ENCODE data around the gene SCAMP2. TPM values are rescaled to one million over a fixed set of nuclear protein-coding genes. Genes with fewer than 3 reads are reported as not detected.

The SCAMP2 gene
- total RNA-seq, 1 experiment from 2014 or later, result 21.6 TPM

DNA sequence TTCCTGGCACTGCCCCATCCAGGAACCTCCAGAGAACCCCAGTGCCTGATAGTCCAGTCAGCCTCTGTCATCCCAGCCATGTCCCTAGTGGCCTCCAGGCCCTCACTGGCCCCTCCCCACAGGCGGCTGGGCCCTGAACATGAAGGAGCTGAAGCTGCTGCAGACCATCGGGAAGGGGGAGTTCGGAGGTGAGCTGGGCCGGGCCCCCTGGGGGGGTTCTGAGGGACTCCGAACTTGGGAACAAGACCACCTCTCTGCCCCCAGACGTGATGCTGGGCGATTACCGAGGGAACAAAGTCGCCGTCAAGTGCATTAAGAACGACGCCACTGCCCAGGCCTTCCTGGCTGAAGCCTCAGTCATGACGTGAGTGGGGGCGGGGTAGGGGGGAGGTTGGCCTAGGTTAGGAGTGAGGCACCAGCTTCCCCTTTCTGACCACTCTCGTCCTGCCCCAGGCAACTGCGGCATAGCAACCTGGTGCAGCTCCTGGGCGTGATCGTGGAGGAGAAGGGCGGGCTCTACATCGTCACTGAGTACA is 72.5 kb downstream of the SCAMP2 start:
- Histone ChIP-seq H3K36me3 (peaks cover 63% of the 10 kb centered on the region), H3K4me3 (no peak overlapping the region), H3K9me3 (no peaks in the 10 kb centered on the region), H3K27me3 (no peaks in the 10 kb centered on the region)
- no peak for DNase-seq

DNA sequence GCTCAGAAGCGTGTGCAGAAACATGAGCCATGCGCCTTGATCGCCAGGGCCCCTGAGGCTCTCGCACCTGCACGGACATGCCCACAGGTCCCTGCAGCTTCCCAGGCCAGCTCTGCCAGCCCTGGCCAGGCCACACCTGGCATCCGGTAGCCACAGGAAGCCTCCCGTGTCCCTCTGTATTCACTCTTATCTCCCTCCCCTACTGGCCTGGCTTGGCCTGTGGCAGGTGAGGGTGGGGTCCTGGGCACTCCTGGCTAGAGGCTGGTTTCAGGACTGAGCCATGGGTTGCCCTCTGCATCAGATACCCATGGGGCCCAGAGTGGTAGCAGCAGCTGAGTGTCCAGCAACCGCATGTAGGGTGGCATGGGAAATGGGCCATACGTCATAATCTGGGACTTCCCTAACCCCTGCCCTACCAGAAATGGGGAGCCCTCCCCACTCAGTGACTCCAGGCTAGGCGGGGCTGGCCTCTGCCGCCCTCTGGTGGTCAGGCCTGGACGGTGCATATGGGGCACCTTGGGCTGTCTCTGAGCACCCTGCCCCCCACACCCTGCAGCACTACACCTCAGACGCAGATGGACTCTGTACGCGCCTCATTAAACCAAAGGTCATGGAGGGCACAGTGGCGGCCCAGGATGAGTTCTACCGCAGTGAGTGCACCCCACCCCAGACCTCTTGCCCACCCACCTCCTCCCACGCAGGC is 73.2 kb downstream of the SCAMP2 start:
- peak; percentile 55 for DNase-seq
- peaks cover 61% of the 10 kb centered on the region for H3K36me3 ChIP-seq

DNA sequence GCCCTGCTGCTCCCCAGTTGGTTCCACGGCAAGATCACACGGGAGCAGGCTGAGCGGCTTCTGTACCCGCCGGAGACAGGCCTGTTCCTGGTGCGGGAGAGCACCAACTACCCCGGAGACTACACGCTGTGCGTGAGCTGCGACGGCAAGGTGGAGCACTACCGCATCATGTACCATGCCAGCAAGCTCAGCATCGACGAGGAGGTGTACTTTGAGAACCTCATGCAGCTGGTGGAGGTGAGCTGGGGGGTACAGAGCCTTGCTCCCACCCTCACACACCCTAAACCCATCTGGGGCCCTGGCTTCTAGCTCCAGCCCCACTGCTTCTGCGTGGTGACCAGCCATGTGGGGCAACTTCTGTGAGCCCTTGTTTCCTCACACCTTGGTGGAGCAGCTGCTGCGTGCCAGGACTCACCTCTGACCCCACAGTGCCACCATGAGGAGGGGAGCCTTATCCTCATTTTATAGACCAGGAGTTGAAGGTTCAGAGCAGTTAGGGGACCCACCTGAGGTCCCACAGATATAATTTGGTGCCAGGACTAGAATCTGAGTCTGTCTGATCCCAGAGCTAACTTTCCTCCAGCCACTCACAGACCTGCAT is 73.8 kb downstream of the SCAMP2 start:
- no peak for DNase-seq
- Histone ChIP-seq H3K36me3 (peaks cover 63% of the 10 kb centered on the region), H3K27me3 (no peaks in the 10 kb centered on the region), H3K4me3 (no peak overlapping the region), H3K9me3 (no peaks in the 10 kb centered on the region)

More for the DNA sequence above, 73.2 kb downstream of the SCAMP2 start:
- H3K27me3 ChIP-seq, result no peaks in the 10 kb centered on the region
- H3K4me3 ChIP-seq, result no peak overlapping the region
- no peaks in the 10 kb centered on the region for H3K9me3 ChIP-seq

DNA sequence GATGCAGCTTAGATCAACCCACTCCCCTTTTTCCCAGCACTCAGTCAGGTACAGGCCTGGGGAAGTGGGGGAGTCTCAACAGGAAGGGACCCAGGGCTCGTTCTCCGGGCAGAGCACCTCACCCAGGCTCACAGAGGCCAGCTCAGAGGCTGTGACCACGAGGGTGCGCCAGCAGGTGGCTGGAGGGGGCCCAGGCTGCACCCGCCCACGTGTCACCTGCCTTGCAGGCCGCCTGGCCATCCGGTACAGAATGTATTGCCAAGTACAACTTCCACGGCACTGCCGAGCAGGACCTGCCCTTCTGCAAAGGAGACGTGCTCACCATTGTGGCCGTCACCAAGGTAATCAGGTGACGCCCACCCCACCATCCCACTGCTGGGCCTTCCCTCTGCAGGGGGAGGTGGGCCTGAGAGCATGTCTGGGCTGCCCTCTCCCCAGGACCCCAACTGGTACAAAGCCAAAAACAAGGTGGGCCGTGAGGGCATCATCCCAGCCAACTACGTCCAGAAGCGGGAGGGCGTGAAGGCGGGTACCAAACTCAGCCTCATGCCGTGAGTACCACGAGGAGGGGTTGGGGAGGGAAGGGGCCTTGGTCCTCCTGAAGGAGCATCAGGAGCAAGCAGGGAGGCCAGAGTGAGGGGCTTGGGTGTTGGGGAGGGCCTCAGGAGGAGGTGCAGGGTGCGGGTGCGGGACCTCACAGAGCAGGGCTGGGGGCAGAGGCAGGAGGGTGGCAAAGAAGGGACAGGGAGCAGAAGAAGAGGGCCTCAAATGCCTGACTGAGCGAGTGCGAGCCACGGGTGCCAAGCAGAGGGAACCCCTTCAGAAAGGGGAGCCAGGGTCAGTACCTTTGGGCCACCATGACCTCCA is 74.5 kb downstream of the SCAMP2 start:
- Histone ChIP-seq H3K27me3 (no peaks in the 10 kb centered on the region), H3K4me3 (no peak overlapping the region), H3K36me3 (peaks cover 57% of the 10 kb centered on the region), H3K9me3 (no peaks in the 10 kb centered on the region)
- no peak for DNase-seq

DNA sequence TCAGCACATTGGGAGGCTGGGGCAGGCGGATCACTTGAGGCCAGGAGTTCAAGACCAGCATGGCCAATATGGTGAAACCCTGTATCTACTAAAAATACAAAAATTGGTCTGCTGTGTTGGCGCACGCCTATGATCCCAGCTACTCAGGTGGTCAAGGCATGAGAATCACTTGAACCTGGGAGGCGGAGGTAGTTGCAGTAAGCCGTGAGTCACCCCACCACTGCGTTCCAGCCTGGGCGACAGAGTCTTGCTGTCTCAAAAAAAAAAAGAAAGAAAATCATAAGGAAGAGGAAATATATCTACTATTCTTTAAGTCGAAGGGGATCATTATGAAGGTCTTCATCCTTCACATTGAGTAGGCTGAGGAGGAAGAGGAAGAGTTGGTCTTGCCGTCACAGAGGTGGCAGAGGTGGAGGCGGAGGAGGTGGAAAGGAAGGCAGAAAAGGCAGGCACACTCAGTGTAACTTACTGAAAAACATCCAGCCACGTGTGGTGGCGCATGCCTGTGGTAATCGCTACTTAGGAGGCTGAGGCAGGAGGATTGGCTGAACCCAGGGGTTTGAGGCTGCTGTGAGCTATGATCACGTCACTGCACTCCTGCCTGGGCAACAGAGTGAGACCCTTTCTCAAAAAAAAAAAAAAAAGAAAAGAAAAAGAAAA is 77.1 kb downstream of the SCAMP2 start:
- no peak for DNase-seq
- Histone ChIP-seq H3K4me3 (no peak overlapping the region), H3K27me3 (no peaks in the 10 kb centered on the region), H3K36me3 (peaks cover 51% of the 10 kb centered on the region), H3K9me3 (no peaks in the 10 kb centered on the region)

DNA sequence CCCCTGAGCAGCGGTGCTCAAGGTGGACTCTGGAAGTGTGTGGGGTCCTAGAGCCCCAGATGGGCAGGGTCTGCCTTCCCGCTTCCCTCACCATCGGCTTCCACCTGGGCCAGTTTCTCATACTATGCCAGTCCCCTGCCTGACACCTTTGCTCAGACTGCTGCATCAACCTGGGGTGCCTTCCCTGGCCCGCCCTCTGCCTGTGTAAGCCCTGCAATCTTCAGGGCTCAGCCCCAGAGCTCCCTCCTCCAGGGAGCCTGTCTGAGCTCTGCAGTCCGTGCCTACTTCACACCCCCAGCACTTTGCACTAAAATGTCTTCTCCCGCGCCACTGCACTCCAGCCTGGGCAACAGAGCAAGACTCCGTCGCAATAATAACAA is 78.2 kb downstream of the SCAMP2 start:
- no peak for DNase-seq
- peaks cover 44% of the 10 kb centered on the region for H3K36me3 ChIP-seq

DNA sequence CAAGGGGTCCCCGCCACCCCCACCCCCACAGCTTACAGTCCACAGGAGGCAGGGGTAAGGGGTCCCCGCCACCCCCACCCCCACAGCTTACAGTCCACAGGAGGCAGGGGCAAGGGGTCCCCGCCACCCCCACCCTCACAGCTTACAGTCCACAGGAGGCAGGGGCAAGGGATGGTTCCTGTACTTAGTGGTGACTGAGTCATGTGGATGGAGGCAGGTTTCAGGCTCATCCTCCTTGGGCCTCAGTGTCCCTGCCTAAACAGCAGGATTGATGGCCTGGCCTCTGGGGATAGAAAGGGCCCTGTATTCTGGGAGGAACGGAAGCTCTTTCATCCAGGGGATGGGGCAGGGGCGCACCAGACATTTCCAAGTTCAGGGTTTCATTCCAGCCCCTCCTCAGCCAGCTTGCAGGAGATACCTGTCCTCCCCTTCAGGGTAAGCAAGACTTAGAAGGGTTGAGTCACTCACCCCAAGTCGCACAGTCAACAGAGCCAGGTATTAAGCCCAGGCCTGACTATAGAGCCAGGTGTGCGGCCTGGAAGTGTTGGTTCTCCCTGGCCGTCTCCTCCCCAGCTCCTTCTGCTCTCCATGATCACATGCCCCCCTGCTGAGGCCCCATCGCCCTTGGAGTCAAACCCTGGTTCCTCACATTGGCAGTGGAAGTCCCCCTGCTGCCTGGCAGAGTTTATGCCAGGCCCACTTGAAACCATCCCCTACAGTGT is 78.8 kb downstream of the SCAMP2 start:
- H3K27me3 ChIP-seq, result no peaks in the 10 kb centered on the region
- DNase-seq, result no peak
- no peak overlapping the region for H3K4me3 ChIP-seq
- H3K9me3 ChIP-seq, result no peaks in the 10 kb centered on the region
- H3K36me3 ChIP-seq, result peaks cover 43% of the 10 kb centered on the region

More for the DNA sequence above, 78.2 kb downstream of the SCAMP2 start:
- Histone ChIP-seq H3K4me3 (no peak overlapping the region), H3K27me3 (no peaks in the 10 kb centered on the region), H3K9me3 (no peaks in the 10 kb centered on the region)

Other genes with a start within 250 kb of the SCAMP2 start
- gene EDC3, start 177.3 kb downstream of the SCAMP2 start, total RNA-seq (2014; rRNA removed; shearing (Covaris generic); ENCODE audit: low replicate concordance), result 18.2 and 22.1 TPM in 2 replicates
- gene CYP1A1, start 147.8 kb downstream of the SCAMP2 start, total RNA-seq (2014; rRNA removed; shearing (Covaris generic); ENCODE audit: low replicate concordance), result 11.6 and 15.7 TPM in 2 replicates
- gene CYP1A2, start 124.5 kb downstream of the SCAMP2 start, total RNA-seq (2014; rRNA removed; shearing (Covaris generic); ENCODE audit: low replicate concordance), result 0.23 TPM in 1 of 2 replicates, not detected in the other
- 42.0 and 57.2 TPM in 2 replicates for gene CSK, start 91.3 kb downstream of the SCAMP2 start, total RNA-seq (2014; rRNA removed; shearing (Covaris generic); ENCODE audit: low replicate concordance)
- gene LMAN1L, start 60.5 kb downstream of the SCAMP2 start, total RNA-seq (2014; rRNA removed; shearing (Covaris generic); ENCODE audit: low replicate concordance), result not detected in 2 replicates
- not detected in 2 replicates for gene CPLX3, start 46.7 kb downstream of the SCAMP2 start, total RNA-seq (2014; rRNA removed; shearing (Covaris generic); ENCODE audit: low replicate concordance)
- 14.5 and 19.5 TPM in 2 replicates for gene ULK3, start 30.2 kb downstream of the SCAMP2 start, total RNA-seq (2014; rRNA removed; shearing (Covaris generic); ENCODE audit: low replicate concordance)
- 32.8 and 42.5 TPM in 2 replicates for gene MPI, start 16.7 kb upstream of the SCAMP2 start, total RNA-seq (2014; rRNA removed; shearing (Covaris generic); ENCODE audit: low replicate concordance)
- gene FAM219B, start 33.5 kb upstream of the SCAMP2 start, total RNA-seq (2014; rRNA removed; shearing (Covaris generic); ENCODE audit: low replicate concordance), result 22.6 and 65.2 TPM in 2 replicates
- gene COX5A, start 64.7 kb upstream of the SCAMP2 start, total RNA-seq (2014; rRNA removed; shearing (Covaris generic); ENCODE audit: low replicate concordance), result 343 and 426 TPM in 2 replicates
- 9.7 and 19.0 TPM in 2 replicates for gene RPP25, start 83.4 kb upstream of the SCAMP2 start, total RNA-seq (2014; rRNA removed; shearing (Covaris generic); ENCODE audit: low replicate concordance)
- 0.20 and 3.4 TPM in 2 replicates for gene SCAMP5, start 122.2 kb upstream of the SCAMP2 start, total RNA-seq (2014; rRNA removed; shearing (Covaris generic); ENCODE audit: low replicate concordance)
- 10.8 and 31.9 TPM in 2 replicates for gene PPCDC, start 150.2 kb upstream of the SCAMP2 start, total RNA-seq (2014; rRNA removed; shearing (Covaris generic); ENCODE audit: low replicate concordance)

Measured in MG63 (cell line).